PC-3 (cell line): ENCODE data around the gene GNAS.

Experiments used
- CTCF ChIP-seq: fragments of 300-600 bp; sonication (generic); conservative IDR thresholded peaks from 2 replicates; pipeline ENCODE4 v1.5.1; 2017; ENCODE audit warnings: antibody characterized with exemption, low read depth, mild to moderate bottlenecking, low read length
- EZH2 ChIP-seq: fragments of 300-600 bp; sonication (generic); IDR thresholded peaks from one replicate; pipeline ENCODE4 v1.6.1; 2017; ENCODE audit warnings: antibody characterized with exemption, mild to moderate bottlenecking, low read length; ENCODE audit not compliant: unreplicated experiment
- EZH2phosphoT487 ChIP-seq: fragments of 300-600 bp; sonication (generic); IDR thresholded peaks from 2 replicates; pipeline ENCODE4 v1.6.1; 2018; ENCODE audit warnings: mild to moderate bottlenecking, antibody characterized with exemption, low read length, borderline replicate concordance

GRCh38 chr20:58880994-58881752 lies 28.7 kb downstream of the GNAS start:
- peak; percentile 77 for TF ChIP-seq CTCF
- TF ChIP-seq EZH2 = no peak
- TF ChIP-seq EZH2phosphoT487 = no peak
